GM19043 (cell line): ENCODE measurements around the gene NME7.

Experiments
- ATAC-seq: cut with Tn5 transposase; IDR thresholded peaks from one replicate; pipeline ENCODE4 v1.9.1; 2021; ENCODE audit warnings: low read depth; ENCODE audit not compliant: unreplicated experiment

Gene NME7

GRCh38 chr1:169111472-169111871, 256.1 kb downstream of the NME7 start:
- ATAC-seq: no peak

GRCh38 chr1:169110689-169111447, 256.7 kb downstream of the NME7 start:
- no peak for ATAC-seq

DNA sequence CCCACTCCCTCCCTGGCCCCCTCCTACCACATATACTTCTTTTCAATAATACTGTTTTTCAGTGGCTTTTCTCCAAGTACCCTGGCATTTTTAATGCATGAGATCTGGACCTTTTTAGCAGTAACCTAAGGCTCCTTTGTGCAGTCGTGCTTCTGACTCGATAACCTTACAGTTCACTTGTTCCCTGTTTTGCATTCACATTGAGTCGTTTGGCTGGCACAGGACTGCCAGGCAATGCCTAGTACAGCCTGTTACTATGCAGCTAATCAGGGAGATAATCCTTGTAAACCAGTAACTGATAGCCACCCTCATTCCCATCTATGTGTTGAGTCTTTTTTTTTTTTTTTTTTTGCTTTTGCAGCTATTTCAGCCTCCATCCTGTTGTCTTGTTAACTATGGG, 257.4 kb downstream of the NME7 start:
- no peak for ATAC-seq

GRCh38 chr1:169109561-169110134, 257.9 kb downstream of the NME7 start:
- ATAC-seq: no peak

DNA sequence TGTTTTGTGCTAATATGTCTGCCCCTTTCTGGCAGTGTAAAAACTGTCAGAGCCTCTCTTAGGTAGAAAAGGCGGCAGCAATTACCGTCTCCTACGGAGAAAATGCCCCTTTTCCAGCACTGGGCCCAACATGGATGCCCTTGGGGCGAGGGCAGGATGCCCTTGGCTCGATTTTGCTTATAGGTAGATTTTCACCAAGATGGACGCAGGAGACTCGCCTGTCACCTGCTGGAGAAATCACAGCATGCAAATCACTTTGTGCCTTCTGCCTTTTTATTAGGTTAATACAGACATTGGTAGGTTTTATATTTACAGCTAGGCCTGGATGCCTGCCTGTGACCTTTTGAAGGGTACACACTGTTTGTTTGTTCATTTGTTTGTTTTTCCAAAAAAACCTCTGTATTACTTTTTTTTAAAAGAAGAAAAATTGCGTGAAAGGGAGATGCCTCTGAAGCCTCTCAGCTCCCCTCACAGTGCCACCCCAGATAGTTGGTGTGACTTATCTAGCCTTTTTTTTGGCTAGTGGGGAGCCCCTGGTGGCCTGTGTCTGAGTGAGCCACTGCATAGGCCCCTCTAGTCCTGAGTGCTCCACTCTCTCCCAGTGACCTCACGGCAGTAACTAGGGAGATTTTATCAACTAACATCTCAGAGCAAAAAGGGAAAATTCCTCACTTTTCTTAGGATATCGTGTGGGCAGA, 258.6 kb downstream of the NME7 start:
- no peak for ATAC-seq

GRCh38 chr1:169108223-169108622, 259.4 kb downstream of the NME7 start:
- no peak for ATAC-seq

GRCh38 chr1:169107603-169108208, 259.9 kb downstream of the NME7 start:
- ATAC-seq: no peak

DNA sequence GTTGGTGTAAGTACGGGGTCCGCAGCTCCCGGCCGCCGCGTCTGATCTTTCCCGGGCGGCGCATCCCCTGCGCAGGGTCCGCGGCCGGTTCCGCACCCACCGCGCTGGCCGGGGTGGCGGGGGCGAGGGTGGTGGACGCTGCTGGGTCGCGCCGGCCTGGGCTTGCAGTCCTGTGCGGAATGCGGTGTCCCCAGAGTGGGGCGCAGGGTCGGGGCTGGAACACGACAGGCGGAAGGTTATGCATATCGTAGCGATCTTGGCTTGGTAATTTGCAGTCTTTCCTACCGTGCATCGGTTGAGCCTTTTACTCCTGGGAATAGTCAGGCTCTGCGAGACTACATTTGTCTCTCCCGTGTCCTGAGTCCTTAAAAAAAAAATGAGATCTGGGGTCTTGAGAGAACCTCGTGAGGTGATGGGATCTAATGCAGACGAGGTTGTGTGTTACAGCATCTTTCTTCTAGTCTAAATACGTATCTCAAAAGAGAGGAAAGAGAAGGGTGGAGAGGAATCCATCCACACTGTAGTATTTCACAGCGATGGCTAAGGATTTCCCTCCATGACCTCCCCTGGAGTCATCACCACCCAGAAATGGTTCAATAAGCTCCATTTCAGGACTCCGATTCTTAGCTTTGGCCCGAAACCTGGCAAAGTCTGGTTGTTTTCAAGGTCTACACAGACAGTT, 260.5 kb downstream of the NME7 start:
- no peak for ATAC-seq

GRCh38 chr1:169106095-169106920, 261.3 kb downstream of the NME7 start, which contains the start of gene ATP1B1:
TSS of gene ATP1B1 (plus strand) at chr1:169106690. CDS start at chr1:169106830, 140 bp downstream.
- peak; percentile 73 for ATAC-seq

- ATAC-seq: peak; percentile 36
Measured at GRCh38 chr1:169105434-169106094, 262.0 kb downstream of the NME7 start.

- no peak for ATAC-seq
Measured at GRCh38 chr1:169105087-169105433, 262.5 kb downstream of the NME7 start.

- no peak for ATAC-seq
Measured at GRCh38 chr1:169103480-169103893, 264.1 kb downstream of the NME7 start.

GRCh38 chr1:169103002-169103401, 264.6 kb downstream of the NME7 start:
- ATAC-seq: no peak

GRCh38 chr1:169102567-169102966, 265.0 kb downstream of the NME7 start:
- ATAC-seq: no peak

- no peak for ATAC-seq
Measured at GRCh38 chr1:169100651-169101088, 266.9 kb downstream of the NME7 start.

GRCh38 chr1:169100208-169100607, 267.4 kb downstream of the NME7 start:
- ATAC-seq: no peak

DNA sequence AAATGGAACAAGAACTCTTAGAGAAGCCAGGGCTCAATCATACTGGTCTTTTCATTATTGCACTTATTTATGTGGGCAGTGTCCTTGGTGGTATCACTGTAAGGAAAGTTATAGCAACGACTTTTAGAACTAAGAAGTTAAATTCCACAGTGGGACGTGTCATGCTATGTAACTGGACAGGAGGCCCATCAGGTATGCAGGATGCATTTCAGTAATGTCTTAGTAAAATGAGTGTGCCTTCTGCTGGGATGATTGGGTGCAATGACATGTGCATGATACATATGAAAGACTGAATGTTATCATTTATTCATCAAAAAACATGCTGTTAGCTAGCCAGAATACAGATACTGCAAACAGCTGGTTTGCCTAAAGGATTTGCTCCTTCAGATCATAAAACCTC, 268.0 kb downstream of the NME7 start:
- no peak for ATAC-seq

DNA sequence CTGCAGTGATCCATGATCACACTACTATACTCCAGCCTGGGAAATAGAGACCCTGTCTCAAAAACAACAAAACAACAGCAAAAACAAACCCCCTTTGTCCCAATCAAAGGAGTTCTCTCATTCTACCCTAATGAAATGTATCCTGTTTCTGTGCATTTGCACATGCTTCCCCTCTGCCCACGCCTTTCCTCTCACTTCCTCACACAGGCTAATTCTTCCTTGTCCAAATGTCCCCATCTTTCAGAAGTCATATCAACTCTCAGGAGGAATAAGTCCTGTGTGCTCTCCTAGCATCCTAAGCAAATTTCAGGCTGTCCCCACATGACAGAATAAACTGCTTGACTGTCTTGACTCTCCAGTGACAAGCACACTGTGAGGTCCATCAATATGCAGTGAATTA, 269.2 kb downstream of the NME7 start:
- no peak for ATAC-seq

GRCh38 chr1:169094897-169095569, 272.6 kb downstream of the NME7 start:
- ATAC-seq: no peak
